HPDE6-E6E7 (cell line): Measurements from ENCODE around the gene TLX3.
"Not testable (repeated sequence)": the region's sequence is repeated elsewhere in the genome, so short reads cannot be mapped to it uniquely, and the experiment has no call there.

Experiments
- DNase-seq: peaks from one replicate; pipeline ENCODE4 v3.0.0; 2011; ENCODE audit warnings: missing footprints; ENCODE audit errors: extremely low spot score

Gene TLX3

DNA sequence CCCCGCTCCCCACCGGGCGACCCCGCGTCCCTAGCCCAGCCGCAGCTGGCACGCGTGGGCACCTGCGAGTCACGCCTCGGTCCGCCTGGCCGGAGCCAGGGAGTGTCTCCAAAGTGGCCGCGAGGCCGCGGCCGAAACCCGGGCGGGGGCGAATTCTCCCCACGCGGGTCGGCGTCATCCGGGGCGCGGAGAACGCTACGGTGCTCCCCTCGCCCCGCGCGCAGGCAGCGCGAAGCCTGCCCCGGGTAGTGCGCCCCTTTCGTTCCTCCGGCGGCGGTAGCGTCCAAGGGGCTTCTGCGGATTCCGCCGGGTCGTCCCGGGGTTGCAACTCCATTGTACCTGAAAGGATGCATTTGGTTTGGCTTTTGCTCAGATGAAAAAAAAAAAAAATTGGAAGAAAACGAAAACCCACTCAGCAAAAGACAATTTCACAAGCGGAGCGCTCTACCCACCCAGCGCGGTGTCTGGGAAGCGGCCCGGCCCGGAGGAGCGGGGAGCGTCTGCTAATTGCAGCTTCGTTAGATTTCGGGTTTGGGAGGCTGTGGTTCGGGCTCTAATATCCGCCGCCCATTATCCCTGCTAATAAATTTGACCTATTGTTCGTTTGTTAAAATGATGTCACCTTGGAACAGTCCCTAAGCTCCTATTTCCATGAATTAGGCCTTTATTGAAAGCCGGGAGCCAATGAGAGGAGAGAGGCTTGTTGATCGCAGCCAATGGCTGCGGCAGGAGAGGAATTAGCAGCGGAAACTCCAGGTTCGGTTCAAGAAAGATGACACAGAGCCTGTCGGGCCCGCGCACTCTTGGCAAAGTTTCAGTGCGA, at the start of gene TLX3:
TSS of gene TLX3 (plus strand) at position 796 of the 823 bp plus-strand sequence. CDS start 118 bp downstream, outside the sequence.
- no peak for DNase-seq

GRCh38 chr5:171261361-171261760, 47.7 kb upstream of the TLX3 start:
- DNase-seq, result no peak

DNA sequence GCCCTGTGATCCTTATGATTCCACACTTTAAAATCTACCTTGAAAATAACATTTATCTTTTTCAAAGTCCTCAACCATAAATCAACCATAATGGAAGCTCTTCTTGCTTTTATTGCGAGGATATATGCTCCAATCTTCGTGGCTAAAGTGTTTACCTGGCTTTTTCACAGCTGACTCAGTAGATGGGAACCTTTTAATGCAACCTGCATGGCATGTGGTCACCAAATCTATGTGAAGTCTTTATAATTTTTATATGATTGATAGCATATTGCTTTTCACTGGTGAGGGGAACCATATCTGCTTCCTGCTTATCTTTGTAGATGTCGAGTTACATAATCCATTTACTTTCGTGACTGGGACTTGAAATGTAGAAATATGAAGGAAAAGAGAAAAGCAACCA, 47.1 kb upstream of the TLX3 start:
- DNase-seq, result no peak

DNA sequence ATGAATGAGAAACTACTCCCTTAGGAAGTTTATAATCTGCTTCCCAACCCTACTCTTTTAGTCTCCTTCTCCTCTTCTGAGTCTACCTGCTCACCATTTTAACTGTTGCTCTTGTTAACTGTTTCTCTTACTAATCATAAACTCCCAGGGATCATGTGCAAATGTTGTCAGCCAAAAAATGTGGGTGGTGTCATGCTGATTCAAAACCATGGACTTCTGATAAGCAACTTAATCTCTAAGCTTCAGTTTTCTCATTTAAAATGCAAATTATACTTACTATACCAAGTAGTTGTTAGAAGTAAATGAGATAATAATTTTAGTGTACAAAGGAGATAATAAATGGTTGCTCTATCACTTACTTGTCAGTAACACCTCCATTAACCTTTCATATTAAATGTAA, 45.9 kb upstream of the TLX3 start:
- DNase-seq, result no peak

DNA sequence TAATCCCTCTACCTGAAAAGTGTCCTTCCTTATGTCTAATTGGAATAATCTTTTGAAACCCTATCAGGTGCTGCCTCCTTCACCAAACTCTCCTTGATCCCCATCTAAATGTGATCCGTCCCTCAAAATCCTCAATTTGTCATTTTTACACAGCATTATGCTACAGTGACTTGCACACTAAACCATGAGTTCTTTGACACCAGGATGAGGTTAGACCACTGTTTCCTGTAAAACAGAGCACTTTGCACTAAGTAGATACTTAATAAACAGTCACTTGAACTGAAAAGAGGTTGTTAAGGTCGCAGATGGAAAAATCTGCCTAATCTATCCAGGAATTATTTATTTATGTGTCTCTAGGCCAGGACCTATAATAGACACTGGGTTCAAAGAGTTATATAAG, 44.2 kb upstream of the TLX3 start:
- DNase-seq, result no peak

DNA sequence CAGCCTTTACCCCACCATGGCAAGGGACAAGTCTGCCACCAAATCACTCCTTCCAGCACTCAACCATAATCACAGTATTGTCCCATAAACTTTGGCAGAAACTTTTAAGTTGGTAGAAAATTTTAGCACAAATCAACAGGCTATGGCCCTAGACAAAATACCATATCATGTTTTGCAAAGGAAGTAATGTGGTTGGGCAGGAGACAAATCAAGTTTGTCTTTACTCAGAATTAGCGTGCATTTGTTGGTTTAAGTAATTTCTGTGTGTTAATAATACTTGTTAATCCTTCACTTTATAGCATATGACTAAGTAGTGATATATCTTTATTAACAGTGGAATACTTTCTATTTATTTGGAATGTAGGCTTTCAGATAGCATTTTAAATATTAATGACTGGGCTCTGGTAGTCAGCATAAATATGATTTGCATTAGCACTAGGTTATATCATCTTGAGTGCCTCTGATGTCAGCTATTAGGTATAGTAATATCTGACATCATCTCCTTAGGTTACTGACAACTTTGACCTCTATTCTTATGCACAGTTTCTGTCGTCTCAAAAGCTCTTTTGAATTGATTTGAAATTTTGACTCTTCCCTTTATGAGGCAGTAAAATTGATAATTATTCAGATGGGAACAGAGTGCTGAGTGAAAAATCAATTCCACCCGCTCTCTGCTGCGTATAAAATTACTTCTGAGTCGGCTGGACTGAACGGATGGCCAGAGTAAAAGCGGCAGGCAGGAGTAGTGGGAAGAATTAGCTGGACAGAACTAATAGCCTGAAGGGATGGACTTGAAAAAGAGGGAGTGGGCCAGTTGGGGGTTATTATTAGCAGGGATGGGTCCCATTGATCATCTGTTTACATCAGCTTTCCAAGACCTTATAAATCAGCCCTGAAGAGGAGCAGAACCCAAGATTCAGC, 40.1 kb upstream of the TLX3 start:
- no peak for DNase-seq

GRCh38 chr5:171269717-171270116, 39.3 kb upstream of the TLX3 start:
- DNase-seq, result no peak

GRCh38 chr5:171270136-171270535, 38.9 kb upstream of the TLX3 start:
- DNase-seq, result no peak

- DNase-seq, result no peak
Observed at GRCh38 chr5:171271798-171272197, 37.2 kb upstream of the TLX3 start.

DNA sequence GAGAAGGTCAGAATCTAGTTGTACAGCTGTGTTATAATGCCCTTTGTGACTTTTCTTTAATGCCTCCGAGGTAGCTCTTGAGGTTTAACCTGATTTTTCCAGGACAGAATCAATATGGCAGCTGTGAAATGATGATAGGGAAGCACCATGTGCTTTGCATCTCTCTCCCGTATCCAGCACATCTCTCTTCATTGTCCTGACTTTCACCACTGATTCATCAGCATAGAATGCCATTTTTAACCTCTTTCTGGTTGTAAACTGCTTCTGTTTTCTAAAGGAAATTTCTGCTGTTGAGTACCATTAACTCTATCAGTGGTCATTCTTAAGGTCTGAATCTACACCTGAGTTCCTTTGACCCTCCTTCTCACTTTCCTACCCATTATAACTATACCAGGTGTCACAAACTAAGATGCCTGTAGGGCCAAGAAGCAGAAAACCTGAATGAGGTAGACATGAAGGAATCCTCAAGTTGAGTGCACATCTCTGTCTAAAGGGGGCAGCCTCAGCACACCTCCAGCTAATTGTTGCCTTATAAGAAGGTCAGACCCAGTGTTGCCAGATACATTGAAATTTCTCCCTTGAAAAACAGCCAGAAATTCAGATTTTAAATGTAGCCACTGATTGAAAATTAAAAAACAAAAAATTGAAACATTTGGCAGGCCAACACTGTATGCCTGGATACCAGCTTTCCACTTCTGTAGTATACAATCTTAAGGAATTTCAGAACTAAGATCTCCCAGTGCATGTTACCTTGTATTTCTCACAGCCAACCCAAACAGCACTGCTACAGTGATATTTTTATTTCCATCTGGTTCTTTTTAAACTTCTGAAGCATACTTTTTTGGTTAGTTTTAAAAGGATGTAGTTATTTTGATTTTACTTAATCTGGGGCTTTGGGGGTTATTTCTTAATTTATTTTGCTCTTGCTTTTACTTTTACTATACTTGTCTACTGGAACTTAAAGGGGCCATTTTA, 35.8 kb upstream of the TLX3 start:
- DNase-seq, result peak; percentile 17

DNA sequence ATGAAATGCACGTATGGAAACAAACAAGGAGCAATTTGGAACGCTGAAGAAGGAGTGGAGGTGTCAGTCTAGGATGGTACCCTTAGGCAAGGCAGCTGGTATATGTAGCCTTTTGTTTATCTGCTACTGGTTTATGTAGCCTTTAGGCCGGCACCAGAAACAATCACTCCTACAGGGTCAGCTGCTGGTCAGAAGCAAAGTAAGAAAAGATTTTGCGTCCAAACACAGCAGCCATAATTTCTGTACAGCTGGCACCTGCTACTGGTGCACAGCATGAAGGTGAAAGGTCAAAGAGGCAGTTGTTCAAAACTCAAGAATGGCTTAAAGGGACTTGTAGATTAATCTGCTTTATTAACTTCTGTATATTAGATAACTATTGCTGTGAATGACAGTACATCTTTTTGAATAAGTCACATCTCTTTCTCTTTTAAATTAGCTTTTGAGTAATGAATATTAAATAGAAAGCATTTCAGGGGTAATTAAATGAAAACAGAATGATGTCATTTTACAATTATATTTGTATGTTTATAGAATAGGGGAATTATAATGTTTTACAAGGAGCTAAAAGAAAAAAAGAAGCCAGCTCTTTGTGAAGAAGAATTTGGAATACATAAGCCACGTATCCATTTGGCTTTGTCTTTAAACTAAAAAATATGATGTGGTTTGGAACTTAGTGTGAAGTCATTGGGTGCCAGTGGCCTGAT, 33.1 kb upstream of the TLX3 start:
- no peak for DNase-seq

DNA sequence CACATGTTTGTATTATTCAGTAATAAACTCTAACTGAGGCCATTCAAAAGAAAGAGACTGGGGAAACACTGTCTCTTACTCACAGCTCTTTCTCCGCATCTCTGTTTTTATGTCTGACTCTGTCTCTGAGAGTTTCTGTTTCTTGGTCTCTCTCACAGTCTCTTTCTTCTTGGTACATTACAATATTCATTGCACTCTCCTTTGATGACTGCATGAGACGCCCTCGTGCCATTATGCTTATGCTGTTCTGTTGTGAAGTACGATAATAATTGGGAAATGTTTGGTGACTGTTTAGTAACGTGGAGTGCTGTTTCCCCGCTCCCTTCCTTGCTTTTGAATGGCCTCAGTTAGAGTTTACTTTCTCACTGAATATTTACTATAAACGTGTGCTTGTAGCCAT, 25.3 kb upstream of the TLX3 start:
- DNase-seq, result no peak

- DNase-seq, result no peak
Observed at GRCh38 chr5:171285465-171285864, 23.6 kb upstream of the TLX3 start.

GRCh38 chr5:171288066-171288465, 21.0 kb upstream of the TLX3 start:
- no peak for DNase-seq

- DNase-seq, result no peak
Observed at GRCh38 chr5:171291371-171291770, 17.7 kb upstream of the TLX3 start.

- no peak for DNase-seq
Observed at GRCh38 chr5:171295299-171295698, 13.7 kb upstream of the TLX3 start.

GRCh38 chr5:171295801-171296200, 13.2 kb upstream of the TLX3 start:
- no peak for DNase-seq

GRCh38 chr5:171297941-171298340, 11.1 kb upstream of the TLX3 start:
- not testable (repeated sequence) for DNase-seq

DNA sequence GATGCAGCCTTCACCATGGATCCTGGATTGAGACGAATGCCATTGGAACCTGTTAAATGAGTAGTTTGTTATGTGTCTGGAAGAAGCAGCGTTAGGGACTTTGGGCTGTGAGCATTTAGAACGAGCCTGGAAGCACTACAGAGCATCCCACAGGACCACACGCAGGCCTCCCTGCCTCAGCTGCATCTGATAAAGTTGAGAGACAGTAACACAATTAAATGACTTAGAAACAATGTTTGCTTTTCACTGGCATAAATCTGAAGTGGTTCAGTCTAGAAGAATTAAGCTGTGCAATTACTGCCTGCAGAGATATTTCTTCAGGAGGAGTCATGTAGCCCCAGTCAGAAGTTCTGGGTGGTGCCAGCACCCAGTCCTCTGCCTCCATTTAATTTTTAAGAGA, 9.8 kb upstream of the TLX3 start:
- no peak for DNase-seq

- no peak for DNase-seq
Observed at GRCh38 chr5:171299851-171300250, 9.2 kb upstream of the TLX3 start.

- DNase-seq, result no peak
Observed at GRCh38 chr5:171300358-171300757, 8.7 kb upstream of the TLX3 start.
